Caco-2 (cell line): Measurements from ENCODE around the gene ATP7B. TPM values are rescaled to one million over a fixed set of nuclear protein-coding genes. Genes with fewer than 3 reads are reported as not detected.
"Not testable (repeated sequence)": the region's sequence is repeated elsewhere in the genome, so short reads cannot be mapped to it uniquely, and the experiment has no call there.

ENCODE experiments used
- BruUV-seq: library from RNA; stranded (reverse); fragments of 400-500 nt; replicated peaks from 2 replicates; lab custom pipeline; 2021; lab: Mats Ljungman, UMichigan
- CTCF ChIA-PET: fragments of 300-600 bp; sonication (Branson Sonifier 250); formaldehyde crosslinking; loops from one replicate; lab custom pipeline; 2022; ENCODE audit warnings: antibody characterized with exemption; lab: Charles Lee
- POLR2A ChIA-PET: fragments of 300-600 bp; sonication (Branson Sonifier 250); formaldehyde crosslinking; loops from one replicate; lab custom pipeline; 2022; ENCODE audit warnings: antibody characterized with exemption; lab: Charles Lee
- DNase-seq, 2 experiments: peaks; one replicate each; pipeline versions ENCODE4 v3.0.0 to v3.0.0-alpha.2; 2020 to 2022
- H3K27me3 ChIP-seq: replicated peaks from 2 replicates; pipeline ENCODE4 v1.6.0; 2011; ENCODE audit warnings: low read length; ENCODE audit not compliant: control insufficient read depth, insufficient read depth
- H3K36me3 ChIP-seq: 2 replicates; pipeline ENCODE4 v1.5.1; 2011; ENCODE audit warnings: low read length; ENCODE audit not compliant: control insufficient read depth, insufficient read depth
- H3K4me1 ChIP-seq: fragments of 250-450 bp; sonication (Bioruptor Pico); 2 replicates; pipeline ENCODE4 v1.5.1; 2020; ENCODE audit warnings: mild to moderate bottlenecking
- H3K4me3 ChIP-seq: 2 replicates; pipeline ENCODE4 v1.5.1; 2011; ENCODE audit warnings: low read depth, mild to moderate bottlenecking, control low read depth, low read length
- H3K9me3 ChIP-seq: fragments of 250-450 bp; sonication (Bioruptor Pico); 2 replicates; pipeline ENCODE4 v1.5.1; 2020; ENCODE audit warnings: mild to moderate bottlenecking, moderate library complexity
- H3K27ac Mint-ChIP-seq: one replicate; pipeline ENCODE4 v1.8.0; 2022; ENCODE audit warnings: mixed read lengths; ENCODE audit not compliant: unreplicated experiment
- H3K27me3 Mint-ChIP-seq: one replicate; pipeline ENCODE4 v1.8.0; 2022; ENCODE audit warnings: mixed read lengths; ENCODE audit not compliant: insufficient read depth, unreplicated experiment
- H3K36me3 Mint-ChIP-seq: one replicate; pipeline ENCODE4 v1.8.0; 2022; ENCODE audit warnings: mild to moderate bottlenecking, mixed read lengths; ENCODE audit not compliant: insufficient read depth, unreplicated experiment
- H3K4me1 Mint-ChIP-seq: one replicate; pipeline ENCODE4 v1.8.0; 2022; ENCODE audit warnings: low read depth, mixed read lengths; ENCODE audit not compliant: unreplicated experiment
- H3K4me3 Mint-ChIP-seq: one replicate; pipeline ENCODE4 v1.8.0; 2022; ENCODE audit warnings: mild to moderate bottlenecking, moderate library complexity, mixed read lengths; ENCODE audit not compliant: unreplicated experiment
- H3K9me3 Mint-ChIP-seq: one replicate; pipeline ENCODE4 v1.8.0; 2022; ENCODE audit warnings: mixed read lengths; ENCODE audit not compliant: unreplicated experiment
- CTCF ChIP-seq, 2 experiments: fragments of 200-600 bp in 1 of 2; IDR thresholded peaks; 1 replicate in 1 of 2; 2 replicates in 1 of 2; pipeline versions ENCODE4 v1.5.1 to v1.8.0; 2011 to 2022; ENCODE audit warnings: antibody characterized with exemption in 1 of 2, control low read depth in 1 of 2, inconsistent platforms in 1 of 2, low read depth in 1 of 2, low read length in 1 of 2, mild to moderate bottlenecking in 1 of 2, moderate library complexity in 1 of 2; ENCODE audit not compliant: insufficient read depth in 1 of 2, severe bottlenecking in 1 of 2, unreplicated experiment in 1 of 2
- intact Hi-C: fragments of 100-400 bp; cut with micrococcal nuclease; formaldehyde crosslinking; loops from one replicate; pipeline ENCODE4 v1.10.0; 2022; ENCODE audit not compliant: unreplicated experiment
- total RNA-seq: library from RNA; stranded (reverse); gene quantifications from 2 replicates; pipeline ENCODE4 v1.2.3, GENCODE V29; 2022

Gene ATP7B
- total RNA-seq, 1 experiment from 2014 or later, result 50.7 TPM

- Histone ChIP-seq H3K4me3 (no peak overlapping the region), H3K9me3 (no peaks in the 10 kb centered on the region), H3K4me1 (peaks cover 51% of the 10 kb centered on the region), H3K36me3 (no peaks in the 10 kb centered on the region), H3K27me3 (no peaks in the 10 kb centered on the region)
- H3K27me3 Mint-ChIP-seq, result no peaks in the 10 kb centered on the region
- H3K27ac Mint-ChIP-seq, result no peak overlapping the region
- H3K4me3 Mint-ChIP-seq, result no peak overlapping the region
- CTCF ChIA-PET, result interaction anchor here (0.6 kb wide), 1 partner anchor 103 kb away, joined by 3 read pairs; no protein-coding TSS in a partner anchor
- intact Hi-C loops, result loop anchor here (5.0 kb wide), 2 partner anchors 84 to 139 kb away; no protein-coding TSS in a partner anchor
- POLR2A ChIA-PET, result no interaction called here
- TF ChIP-seq CTCF (IDR thresholded peaks at IDR 0.05; ENCODE audit: insufficient read depth in 1 of 2, low read depth in 1 of 2, low read length in 1 of 2, severe bottlenecking in 1 of 2, unreplicated experiment in 1 of 2), result no peak
- no TSS peak for BruUV-seq
- no peaks in the 10 kb centered on the region for H3K36me3 Mint-ChIP-seq
- no peaks in the 10 kb centered on the region for H3K9me3 Mint-ChIP-seq
- H3K4me1 Mint-ChIP-seq, result peaks cover 44% of the 10 kb centered on the region
- DNase-seq, result no peak
Measured at GRCh38 chr13:51995677-51996551, 15.3 kb downstream of the ATP7B start.

GRCh38 chr13:51993713-51994112 is 17.5 kb downstream of the ATP7B start:
- no peak for TF ChIP-seq CTCF (IDR thresholded peaks at IDR 0.05; ENCODE audit: insufficient read depth in 1 of 2, low read depth in 1 of 2, low read length in 1 of 2, severe bottlenecking in 1 of 2, unreplicated experiment in 1 of 2)
- no peak overlapping the region for H3K27ac Mint-ChIP-seq
- Histone ChIP-seq H3K27me3 (no peaks in the 10 kb centered on the region), H3K4me3 (no peak overlapping the region), H3K9me3 (no peaks in the 10 kb centered on the region), H3K4me1 (peaks cover 38% of the 10 kb centered on the region), H3K36me3 (no peaks in the 10 kb centered on the region)
- H3K36me3 Mint-ChIP-seq, result no peaks in the 10 kb centered on the region
- DNase-seq, result no peak
- no peaks in the 10 kb centered on the region for H3K9me3 Mint-ChIP-seq
- BruUV-seq, result no TSS peak
- ChIA-PET CTCF (no interaction called here), POLR2A (no interaction called here)
- no peak overlapping the region for H3K4me3 Mint-ChIP-seq
- no peaks in the 10 kb centered on the region for H3K27me3 Mint-ChIP-seq
- H3K4me1 Mint-ChIP-seq, result peaks cover 23% of the 10 kb centered on the region
- intact Hi-C loops, result no loop called here

GRCh38 chr13:51988988-51989618 is 22.1 kb downstream of the ATP7B start:
- POLR2A ChIA-PET, result no interaction called here
- no TSS peak for BruUV-seq
- Mint-ChIP-seq H3K4me1 (no peaks in the 10 kb centered on the region), H3K27ac (no peak overlapping the region), H3K36me3 (no peaks in the 10 kb centered on the region), H3K9me3 (peaks cover 25% of the 10 kb centered on the region), H3K27me3 (no peaks in the 10 kb centered on the region), H3K4me3 (no peak overlapping the region)
- Histone ChIP-seq H3K9me3 (peaks cover 3% of the 10 kb centered on the region; the same call in 1 of the 2 replicates), H3K27me3 (no peaks in the 10 kb centered on the region), H3K36me3 (no peaks in the 10 kb centered on the region), H3K4me1 (peaks cover 7% of the 10 kb centered on the region; the same call in 1 of the 2 replicates), H3K4me3 (no peak overlapping the region)
- DNase-seq, result no peak
- TF ChIP-seq CTCF (IDR thresholded peaks at IDR 0.05; ENCODE audit: insufficient read depth in 1 of 2, low read depth in 1 of 2, low read length in 1 of 2, severe bottlenecking in 1 of 2, unreplicated experiment in 1 of 2), result no peak
- intact Hi-C loops, result no loop called here
- CTCF ChIA-PET, result no interaction called here

- intact Hi-C loops, POLR2A ChIA-PET, H3K4me3 ChIP-seq, H3K27me3 Mint-ChIP-seq, BruUV-seq, H3K36me3 Mint-ChIP-seq, H3K36me3 ChIP-seq, H3K27ac Mint-ChIP-seq, DNase-seq, H3K27me3 ChIP-seq, CTCF ChIA-PET, H3K4me3 Mint-ChIP-seq: not testable (repeated sequence)
- Histone ChIP-seq H3K9me3 (peaks cover 17% of the 10 kb centered on the region; the same call in 1 of the 2 replicates), H3K4me1 (peaks cover 34% of the 10 kb centered on the region)
- Mint-ChIP-seq H3K4me1 (peaks cover 14% of the 10 kb centered on the region), H3K9me3 (peaks cover 29% of the 10 kb centered on the region)
Measured at GRCh38 chr13:51984904-51985303, 26.3 kb downstream of the ATP7B start.
